SU-DHL-6 (cell line): ENCODE measurements around the gene SYNJ2.

Source experiments
- H2AFZ ChIP-seq: fragments of 200-600 bp; sonication (generic); 2 replicates; pipeline ENCODE4 v1.6.1; 2014; ENCODE audit warnings: low read depth, mild to moderate bottlenecking, moderate library complexity, mixed read lengths, antibody characterized with exemption, low read length; ENCODE audit not compliant: severe bottlenecking
- H3F3A ChIP-seq: fragments of 200-600 bp; shearing (Covaris generic); 2 replicates; pipeline ENCODE4 v1.6.0; 2016; ENCODE audit warnings: antibody characterized with exemption, mild to moderate bottlenecking; ENCODE audit not compliant: insufficient read depth
- H3K27ac ChIP-seq: fragments of 200-600 bp; sonication (generic); 2 replicates; pipeline ENCODE4 v1.5.1; 2016; ENCODE audit warnings: low read depth, mild to moderate bottlenecking, low read length, moderate library complexity, mixed read lengths
- H3K27me3 ChIP-seq: fragments of 200-600 bp; sonication (generic), shearing (Covaris generic); 2 replicates; pipeline ENCODE4 v1.6.0; 2014; ENCODE audit warnings: mild to moderate bottlenecking, low read length
- H3K36me3 ChIP-seq: fragments of 200-600 bp; sonication (generic); 2 replicates; pipeline ENCODE4 v1.6.1; 2014; ENCODE audit warnings: mild to moderate bottlenecking, low read length, mixed read lengths
- H3K4me2 ChIP-seq: fragments of 300-600, 200-600 bp; shearing (Covaris generic), sonication (generic); 2 replicates; pipeline ENCODE4 v1.6.0; 2014; ENCODE audit warnings: low read length, low read depth, mild to moderate bottlenecking; ENCODE audit not compliant: poor library complexity, severe bottlenecking
- H3K4me3 ChIP-seq: fragments of 200-600 bp; sonication (generic); 2 replicates; pipeline ENCODE4 v1.5.1; 2014; ENCODE audit warnings: antibody characterized with exemption, low read length, mild to moderate bottlenecking, mixed read lengths; ENCODE audit not compliant: insufficient read depth, poor library complexity, severe bottlenecking
- H3K79me2 ChIP-seq: fragments of 200-600 bp; sonication (generic); 2 replicates; pipeline ENCODE4 v1.6.1; 2014; ENCODE audit warnings: mild to moderate bottlenecking, low read length, moderate library complexity; ENCODE audit not compliant: insufficient read depth
- H3K9ac ChIP-seq: fragments of 200-600 bp; sonication (generic); 2 replicates; pipeline ENCODE4 v1.7.0; 2014; ENCODE audit warnings: mild to moderate bottlenecking, low read length
- H3K9me2 ChIP-seq: fragments of 200-600 bp; sonication (generic); replicated peaks from 2 replicates; pipeline ENCODE4 v1.6.1; 2014; ENCODE audit warnings: low read length; ENCODE audit not compliant: insufficient read depth
- H3K9me3 ChIP-seq: fragments of 200-600 bp; sonication (generic); 2 replicates; pipeline ENCODE4 v1.6.1; 2014; ENCODE audit warnings: low read length, mixed read lengths; ENCODE audit not compliant: insufficient read depth
- H4K20me1 ChIP-seq: fragments of 200-600 bp; sonication (generic); 2 replicates; pipeline ENCODE4 v1.6.1; 2014; ENCODE audit warnings: low read depth, mild to moderate bottlenecking, antibody characterized with exemption, low read length, moderate library complexity, mixed read lengths
- EZH2phosphoT487 ChIP-seq: fragments of 200-600 bp; sonication (generic), shearing (Covaris generic); conservative IDR thresholded peaks from 2 replicates; pipeline ENCODE4 v1.6.1; 2018; ENCODE audit warnings: mild to moderate bottlenecking, antibody characterized with exemption, low read length, moderate library complexity, mixed read lengths
- TF ChIP-seq, protein P1 (sequence below): fragments of 200-600 bp; sonication (generic); IDR thresholded peaks from one replicate; pipeline ENCODE4 v1.5.1; 2017; ENCODE audit warnings: antibody characterized with exemption, mild to moderate bottlenecking, low read length, moderate library complexity; ENCODE audit not compliant: insufficient read depth, poor library complexity, severe bottlenecking

The SYNJ2 gene

GRCh38 chr6:157994125-157994795 is 12.6 kb downstream of the SYNJ2 start:
- H3K9ac ChIP-seq: no peak overlapping the region
- H4K20me1 ChIP-seq: no peaks in the 10 kb centered on the region
- H3K4me3 ChIP-seq: no peak overlapping the region
- H3K4me2 ChIP-seq: no peak overlapping the region
- no peaks in the 10 kb centered on the region for H3K36me3 ChIP-seq
- TF ChIP-seq EZH2phosphoT487: no peak
- no peak overlapping the region for H2AFZ ChIP-seq
- H3F3A ChIP-seq: no peaks in the 10 kb centered on the region
- H3K27me3 ChIP-seq: no peaks in the 10 kb centered on the region
- H3K27ac ChIP-seq: no peak overlapping the region
- no peaks in the 10 kb centered on the region for H3K79me2 ChIP-seq
- H3K9me2 ChIP-seq: no peaks in the 10 kb centered on the region
- H3K9me3 ChIP-seq: no peaks in the 10 kb centered on the region

- Histone ChIP-seq H2AFZ (no peak overlapping the region), H3K79me2 (no peaks in the 10 kb centered on the region), H3K36me3 (no peaks in the 10 kb centered on the region), H3K9me3 (no peaks in the 10 kb centered on the region), H3K9ac (no peak overlapping the region), H3K4me3 (no peak overlapping the region), H3F3A (no peaks in the 10 kb centered on the region), H3K27ac (no peak overlapping the region), H3K27me3 (no peaks in the 10 kb centered on the region), H4K20me1 (no peaks in the 10 kb centered on the region), H3K9me2 (no peaks in the 10 kb centered on the region), H3K4me2 (no peak overlapping the region)
- TF ChIP-seq EZH2phosphoT487: no peak
- TF ChIP-seq, protein P1, sequence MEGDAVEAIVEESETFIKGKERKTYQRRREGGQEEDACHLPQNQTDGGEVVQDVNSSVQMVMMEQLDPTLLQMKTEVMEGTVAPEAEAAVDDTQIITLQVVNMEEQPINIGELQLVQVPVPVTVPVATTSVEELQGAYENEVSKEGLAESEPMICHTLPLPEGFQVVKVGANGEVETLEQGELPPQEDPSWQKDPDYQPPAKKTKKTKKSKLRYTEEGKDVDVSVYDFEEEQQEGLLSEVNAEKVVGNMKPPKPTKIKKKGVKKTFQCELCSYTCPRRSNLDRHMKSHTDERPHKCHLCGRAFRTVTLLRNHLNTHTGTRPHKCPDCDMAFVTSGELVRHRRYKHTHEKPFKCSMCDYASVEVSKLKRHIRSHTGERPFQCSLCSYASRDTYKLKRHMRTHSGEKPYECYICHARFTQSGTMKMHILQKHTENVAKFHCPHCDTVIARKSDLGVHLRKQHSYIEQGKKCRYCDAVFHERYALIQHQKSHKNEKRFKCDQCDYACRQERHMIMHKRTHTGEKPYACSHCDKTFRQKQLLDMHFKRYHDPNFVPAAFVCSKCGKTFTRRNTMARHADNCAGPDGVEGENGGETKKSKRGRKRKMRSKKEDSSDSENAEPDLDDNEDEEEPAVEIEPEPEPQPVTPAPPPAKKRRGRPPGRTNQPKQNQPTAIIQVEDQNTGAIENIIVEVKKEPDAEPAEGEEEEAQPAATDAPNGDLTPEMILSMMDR: no peak
Measured at GRCh38 chr6:157995458-157995857, 13.8 kb downstream of the SYNJ2 start.

- Histone ChIP-seq H4K20me1 (no peaks in the 10 kb centered on the region), H3F3A (no peaks in the 10 kb centered on the region), H3K4me2 (no peak overlapping the region), H3K79me2 (no peaks in the 10 kb centered on the region), H3K9me3 (no peaks in the 10 kb centered on the region), H3K36me3 (no peaks in the 10 kb centered on the region), H3K27me3 (no peaks in the 10 kb centered on the region), H3K4me3 (no peak overlapping the region), H3K9me2 (no peaks in the 10 kb centered on the region), H2AFZ (no peak overlapping the region), H3K27ac (no peak overlapping the region), H3K9ac (no peak overlapping the region)
- TF ChIP-seq EZH2phosphoT487: no peak
Measured at GRCh38 chr6:157996201-157996712, 14.6 kb downstream of the SYNJ2 start.

DNA sequence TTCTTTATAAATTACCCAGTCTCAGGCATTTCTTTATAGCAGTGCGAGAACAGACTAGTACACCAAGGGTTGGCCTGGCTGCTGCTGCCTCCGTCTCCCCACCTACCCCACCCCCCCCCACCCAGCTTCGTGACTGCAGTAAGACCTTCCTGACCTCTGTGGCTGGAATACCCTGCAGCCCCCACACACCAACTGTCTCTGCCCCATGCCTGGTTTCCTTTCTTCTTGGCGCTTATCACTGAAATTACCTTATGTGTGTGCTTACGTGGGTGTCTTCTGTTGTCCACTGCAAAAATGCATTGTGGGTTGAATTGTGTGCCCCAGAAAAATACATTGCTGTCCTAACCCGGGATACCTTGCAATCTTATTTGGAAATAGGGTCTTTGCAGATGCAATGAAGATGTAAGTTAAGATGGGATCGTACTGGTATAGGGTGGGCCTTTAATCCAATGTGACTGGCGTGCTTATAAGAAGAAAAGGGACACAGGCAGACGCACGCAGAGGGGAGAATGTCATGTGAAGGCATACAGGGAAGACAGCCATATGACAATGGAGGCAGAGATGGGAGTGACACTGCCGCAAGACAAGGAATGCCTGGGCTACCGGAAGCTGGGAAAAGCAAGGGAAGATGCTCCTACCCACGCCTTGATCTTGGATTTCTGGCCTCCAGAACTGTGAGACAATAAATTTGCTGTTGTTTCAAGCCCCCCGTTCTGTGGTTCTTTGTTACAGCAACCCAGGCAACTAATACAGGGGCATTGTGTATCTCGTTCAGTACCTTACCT is 15.4 kb downstream of the SYNJ2 start:
- no peaks in the 10 kb centered on the region for H3K79me2 ChIP-seq

More for the DNA sequence above, 15.4 kb downstream of the SYNJ2 start:
- Histone ChIP-seq H3K4me2 (no peak overlapping the region), H3K4me3 (no peak overlapping the region), H4K20me1 (no peaks in the 10 kb centered on the region), H3K36me3 (no peaks in the 10 kb centered on the region), H3K9me3 (no peaks in the 10 kb centered on the region), H3K27ac (no peak overlapping the region), H3F3A (no peaks in the 10 kb centered on the region), H3K9me2 (no peaks in the 10 kb centered on the region), H2AFZ (no peak overlapping the region), H3K27me3 (no peaks in the 10 kb centered on the region), H3K9ac (no peak overlapping the region)
- TF ChIP-seq, protein P1: no peak
- no peak for TF ChIP-seq EZH2phosphoT487
